ENCODE data around the gene FAM53A.
A peak's percentile ranks its signal among the peaks of the same experiment; 100 is the strongest.

FAM53A gene, protein sequence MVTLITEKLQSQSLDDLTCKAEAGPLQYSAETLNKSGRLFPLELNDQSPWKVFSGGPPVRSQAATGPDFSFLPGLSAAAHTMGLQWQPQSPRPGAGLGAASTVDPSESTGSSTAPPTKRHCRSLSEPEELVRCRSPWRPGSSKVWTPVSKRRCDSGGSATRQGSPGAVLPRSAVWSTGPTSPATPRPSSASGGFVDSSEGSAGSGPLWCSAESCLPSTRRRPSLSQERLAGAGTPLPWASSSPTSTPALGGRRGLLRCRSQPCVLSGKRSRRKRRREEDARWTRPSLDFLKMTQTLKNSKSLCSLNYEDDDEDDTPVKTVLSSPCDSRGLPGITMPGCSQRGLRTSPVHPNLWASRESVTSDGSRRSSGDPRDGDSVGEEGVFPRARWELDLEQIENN

DNA sequence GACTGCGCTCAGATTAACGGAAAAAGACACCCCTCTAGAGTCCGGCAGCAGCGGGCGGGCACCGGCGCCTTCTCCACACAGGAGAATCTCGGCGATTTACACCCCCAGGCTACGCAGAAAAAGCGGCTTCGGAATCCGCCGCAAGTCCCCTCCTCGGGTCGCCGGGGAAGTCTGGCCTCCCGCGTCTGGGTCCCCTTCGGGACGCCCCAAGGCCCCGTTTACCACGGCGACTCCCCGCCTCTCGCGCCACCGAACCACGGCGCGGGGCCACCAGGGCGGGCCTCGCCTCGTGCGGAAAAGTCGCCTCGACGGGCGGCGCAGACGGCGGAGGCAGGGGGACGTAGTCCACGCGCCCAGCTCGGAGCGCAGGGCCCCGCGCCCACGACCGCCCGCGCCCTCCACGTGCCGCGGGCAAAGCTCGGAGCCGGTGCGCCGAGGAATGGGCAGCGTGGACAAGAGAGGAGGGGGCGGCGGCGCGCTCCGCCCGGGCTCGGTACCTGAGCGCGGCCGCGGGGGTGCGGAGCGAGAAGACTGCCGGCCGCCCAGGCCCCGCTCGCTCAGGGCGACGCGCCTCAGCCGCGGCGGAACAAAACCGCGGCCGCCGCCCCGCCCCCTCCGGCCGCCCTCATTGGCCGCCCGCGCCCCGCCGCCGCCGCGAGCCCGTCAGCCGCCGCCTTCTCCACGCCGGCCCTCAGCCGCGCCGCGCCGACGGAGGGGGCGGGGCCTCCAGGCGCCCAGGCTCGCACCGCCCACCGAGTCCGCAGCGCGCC lies at the start of gene FAM53A:
Gene FAM53A (minus strand): TSS at position 578 of the 770 bp plus-strand sequence. CDS start 15,572 bp downstream, outside the sequence.
- no peak for FAIRE-seq

DNA sequence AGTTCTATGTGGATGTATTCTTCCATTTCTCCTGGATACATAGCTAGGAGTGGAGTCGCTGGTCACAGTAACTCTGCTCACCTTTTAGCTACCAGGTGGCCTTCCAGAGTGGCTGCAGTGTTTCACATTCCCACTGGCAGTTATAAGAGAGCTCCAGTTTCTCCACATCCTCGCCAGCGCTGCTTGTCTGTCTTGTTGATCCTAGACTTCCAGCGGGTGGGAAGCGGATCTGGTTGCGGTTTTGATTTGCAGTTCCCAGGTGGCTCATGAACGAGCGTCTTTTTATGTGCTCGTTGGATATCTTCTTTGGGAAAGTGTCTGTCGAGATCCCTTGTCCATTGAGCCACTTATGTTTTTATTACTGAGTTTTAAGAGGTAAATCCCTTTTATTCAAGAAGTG lies 48.8 kb upstream of the FAM53A start:
- no peak for FAIRE-seq

DNA sequence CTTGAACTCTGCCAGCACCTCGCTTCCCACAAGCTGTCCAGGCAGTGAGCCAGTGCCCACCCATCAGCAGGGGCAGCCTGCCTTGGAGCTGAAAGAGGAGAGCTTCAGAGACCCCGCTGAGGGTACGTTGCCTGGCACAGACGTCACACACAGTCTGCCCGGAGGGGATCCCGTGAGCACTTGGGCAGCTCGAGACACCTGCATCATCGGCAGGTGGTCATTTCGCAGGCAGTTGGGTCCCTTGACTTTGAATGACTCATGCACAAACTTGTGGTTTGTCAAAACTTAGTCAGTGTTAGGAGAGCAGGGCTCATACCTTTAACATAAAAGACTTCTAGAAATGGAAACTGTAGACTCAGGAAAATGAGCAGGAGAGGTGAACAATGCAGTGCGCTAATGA lies 47.1 kb upstream of the FAM53A start:
- no peak for FAIRE-seq

DNA sequence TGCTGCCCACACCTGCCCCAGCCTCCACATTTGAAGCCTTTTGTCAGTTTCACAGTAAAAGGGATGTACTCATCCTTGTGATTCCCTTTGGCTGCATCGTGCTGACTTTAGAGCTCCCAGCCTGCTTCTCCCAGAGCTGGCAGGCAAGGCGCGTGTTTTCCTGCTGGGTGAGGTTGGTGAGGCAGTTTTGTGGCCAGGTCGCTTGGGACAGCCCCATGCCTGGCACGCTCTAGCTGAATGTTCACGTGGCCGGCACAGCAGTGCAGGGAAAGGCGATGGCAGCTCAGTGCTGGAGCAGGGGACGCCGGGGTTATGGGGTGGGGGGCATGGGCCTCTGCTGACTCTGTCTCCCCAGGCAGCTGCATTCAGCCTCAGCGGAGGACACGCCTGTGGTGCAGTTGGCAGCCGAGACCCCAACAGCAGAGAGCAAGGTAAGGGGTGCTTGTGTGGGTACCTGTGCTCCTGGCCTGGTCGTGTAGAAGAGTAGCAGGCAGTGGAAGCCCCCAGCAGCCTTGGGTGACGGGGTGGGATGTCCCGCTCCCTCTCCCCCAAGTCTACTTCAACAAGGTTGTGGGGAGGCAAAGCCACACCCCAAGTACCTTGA lies 46.5 kb upstream of the FAM53A start:
- FAIRE-seq: no peak

DNA sequence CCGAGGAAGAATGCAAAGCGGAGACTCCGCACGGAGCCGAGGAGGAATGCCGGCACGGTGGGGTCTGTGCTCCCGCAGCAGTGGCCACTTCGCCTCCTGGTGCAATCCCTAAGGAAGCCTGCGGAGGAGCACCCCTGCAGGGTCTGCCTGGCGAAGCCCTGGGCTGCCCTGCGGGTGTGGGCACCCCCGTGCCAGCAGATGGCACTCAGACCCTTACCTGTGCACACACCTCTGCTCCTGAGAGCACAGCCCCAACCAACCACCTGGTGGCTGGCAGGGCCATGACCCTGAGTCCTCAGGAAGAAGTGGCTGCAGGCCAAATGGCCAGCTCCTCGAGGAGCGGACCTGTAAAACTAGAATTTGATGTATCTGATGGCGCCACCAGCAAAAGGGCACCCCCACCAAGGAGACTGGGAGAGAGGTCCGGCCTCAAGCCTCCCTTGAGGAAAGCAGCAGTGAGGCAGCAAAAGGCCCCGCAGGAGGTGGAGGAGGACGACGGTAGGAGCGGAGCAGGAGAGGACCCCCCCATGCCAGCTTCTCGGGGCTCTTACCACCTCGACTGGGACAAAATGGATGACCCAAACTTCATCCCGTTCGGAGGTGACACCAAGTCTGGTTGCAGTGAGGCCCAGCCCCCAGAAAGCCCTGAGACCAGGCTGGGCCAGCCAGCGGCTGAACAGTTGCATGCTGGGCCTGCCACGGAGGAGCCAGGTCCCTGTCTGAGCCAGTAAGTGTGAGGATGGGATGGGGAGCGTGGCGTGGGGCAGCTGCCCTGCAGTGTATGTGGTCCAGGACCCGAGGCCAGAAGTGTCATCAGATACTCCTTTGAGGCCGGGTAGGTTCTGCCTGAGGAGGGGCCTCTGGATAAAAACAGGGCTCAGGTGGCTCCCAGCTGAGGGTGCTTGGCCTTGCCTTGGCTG lies 44.2 kb upstream of the FAM53A start:
- FAIRE-seq: no peak

DNA sequence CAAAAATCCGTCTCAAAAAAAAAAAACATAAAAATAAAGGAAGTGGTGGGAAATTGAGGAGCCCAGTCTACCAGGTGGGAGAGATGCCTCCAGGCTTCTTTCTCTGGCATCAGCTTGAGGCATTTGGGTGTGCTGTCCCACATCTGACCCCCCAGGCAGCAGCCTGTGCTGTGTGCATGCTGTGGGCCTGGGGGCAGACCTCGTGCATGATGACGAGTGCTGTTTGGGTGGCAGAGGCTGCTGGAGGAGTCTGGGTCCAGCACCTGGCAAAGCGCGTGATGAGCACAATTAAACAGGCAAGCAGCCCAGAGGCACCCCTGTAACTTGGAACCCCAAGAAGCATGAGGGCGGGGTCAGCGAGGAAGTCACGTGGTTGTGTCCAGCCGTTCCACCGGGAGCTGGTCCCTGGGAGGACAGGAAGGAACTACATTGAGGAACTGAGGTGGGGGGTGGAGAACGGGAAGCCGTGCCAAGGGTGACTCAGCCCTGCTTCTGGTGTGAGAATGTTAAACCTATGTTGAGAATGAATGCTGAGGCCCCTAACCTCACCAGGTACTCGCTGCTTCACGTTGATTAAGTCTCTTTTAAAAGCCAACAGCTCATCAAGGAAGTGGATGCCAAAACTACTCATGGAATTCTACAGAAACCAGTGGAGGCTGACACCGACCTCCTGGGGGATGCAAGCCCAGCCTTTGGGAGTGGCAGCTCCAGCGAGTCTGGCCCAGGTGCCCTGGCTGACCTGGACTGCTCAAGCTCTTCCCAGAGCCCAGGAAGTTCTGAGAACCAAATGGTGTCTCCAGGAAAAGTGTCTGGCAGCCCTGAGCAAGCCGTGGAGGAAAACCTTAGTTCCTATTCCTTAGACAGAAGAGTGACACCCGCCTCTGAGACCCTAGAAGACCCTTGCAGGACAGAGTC lies 43.3 kb upstream of the FAM53A start:
- FAIRE-seq: no peak

DNA sequence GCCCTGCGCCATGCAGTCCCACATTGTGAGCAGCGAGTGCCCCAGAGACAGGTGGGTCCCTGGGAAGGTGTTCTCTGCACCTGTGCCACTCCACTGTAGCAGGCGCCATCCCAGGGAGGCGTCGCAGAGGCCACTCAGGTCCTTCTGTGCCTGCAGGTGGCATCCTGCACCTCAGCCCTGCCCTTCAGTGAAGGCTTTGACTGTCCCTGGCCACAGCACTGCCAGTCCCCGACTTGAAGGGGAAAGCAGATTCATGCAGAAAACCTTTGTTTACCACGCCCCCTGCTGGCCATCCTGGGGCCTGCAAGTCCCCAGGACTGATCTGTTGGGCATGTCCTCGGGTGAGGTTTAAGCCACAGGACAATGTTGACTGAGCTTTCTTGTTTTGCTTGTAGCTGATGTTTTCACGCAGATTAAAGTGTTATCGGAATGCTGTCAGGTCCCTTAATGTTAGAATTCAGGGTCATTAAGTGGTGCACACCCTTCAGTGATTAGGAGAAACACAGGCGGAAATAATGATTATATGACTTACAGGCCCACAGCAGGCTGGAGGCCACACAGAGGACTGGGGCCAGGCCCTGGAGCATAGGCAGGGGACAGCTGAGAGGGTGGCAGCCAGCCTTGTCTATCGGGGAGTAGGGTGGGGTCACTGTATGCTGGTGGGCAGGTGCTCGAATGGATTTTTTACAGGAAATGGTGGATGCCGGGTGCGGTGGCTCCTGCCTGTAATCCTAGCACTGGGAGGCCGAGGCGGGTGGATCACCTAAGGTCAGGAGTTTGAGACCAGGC lies 42.2 kb upstream of the FAM53A start:
- peak; percentile 14 for FAIRE-seq

DNA sequence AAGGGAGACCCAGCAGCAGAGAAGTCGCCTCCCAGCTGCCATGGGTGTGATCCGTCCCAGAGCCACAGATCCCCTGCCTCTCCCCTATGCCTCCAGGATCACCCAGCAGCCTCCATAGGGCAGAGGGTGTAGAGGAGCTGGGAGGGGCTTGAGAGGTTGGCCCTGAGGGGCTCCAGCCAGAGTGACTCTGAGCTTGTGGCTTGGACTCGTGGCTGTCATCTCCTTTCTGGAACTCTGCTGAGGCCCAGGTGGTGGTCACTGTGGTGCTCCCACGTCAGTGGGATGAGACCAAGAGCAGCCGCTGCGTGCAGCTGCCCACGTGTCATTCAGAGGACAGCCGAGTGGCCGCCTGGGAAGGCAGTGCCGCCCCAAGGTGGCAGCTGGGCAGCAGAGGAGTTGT lies 41.4 kb upstream of the FAM53A start:
- no peak for FAIRE-seq

DNA sequence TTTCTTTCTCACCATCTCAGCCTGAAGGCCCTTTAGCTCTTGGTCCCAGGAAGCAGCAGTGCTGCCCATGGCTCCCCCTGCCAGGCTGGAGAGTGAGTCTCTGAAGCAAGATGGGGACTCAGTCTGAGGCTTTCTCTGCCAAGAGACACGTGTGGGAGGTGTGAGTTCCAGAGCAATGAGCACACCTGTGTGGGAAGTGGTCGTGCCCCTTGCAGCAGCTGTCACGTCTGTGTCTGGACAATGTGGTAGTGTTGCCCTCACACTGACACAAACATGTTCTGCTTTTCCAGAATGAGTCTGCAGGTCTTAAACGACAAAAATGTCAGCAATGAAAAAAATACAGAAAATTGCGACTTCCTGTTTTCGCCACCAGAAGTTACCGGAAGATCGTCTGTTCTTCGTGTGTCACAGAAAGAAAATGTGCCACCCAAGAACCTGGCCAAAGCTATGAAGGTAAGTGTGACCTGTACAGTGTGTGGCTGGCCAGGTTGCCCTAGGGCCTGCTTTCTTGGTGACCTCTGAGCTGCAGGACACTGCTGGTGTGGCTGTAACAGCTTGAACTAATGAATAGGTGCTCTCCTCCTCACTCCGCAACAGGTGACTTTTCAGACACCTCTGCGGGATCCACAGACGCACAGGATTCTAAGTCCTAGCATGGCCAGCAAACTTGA lies 39.2 kb upstream of the FAM53A start:
- FAIRE-seq: no peak

DNA sequence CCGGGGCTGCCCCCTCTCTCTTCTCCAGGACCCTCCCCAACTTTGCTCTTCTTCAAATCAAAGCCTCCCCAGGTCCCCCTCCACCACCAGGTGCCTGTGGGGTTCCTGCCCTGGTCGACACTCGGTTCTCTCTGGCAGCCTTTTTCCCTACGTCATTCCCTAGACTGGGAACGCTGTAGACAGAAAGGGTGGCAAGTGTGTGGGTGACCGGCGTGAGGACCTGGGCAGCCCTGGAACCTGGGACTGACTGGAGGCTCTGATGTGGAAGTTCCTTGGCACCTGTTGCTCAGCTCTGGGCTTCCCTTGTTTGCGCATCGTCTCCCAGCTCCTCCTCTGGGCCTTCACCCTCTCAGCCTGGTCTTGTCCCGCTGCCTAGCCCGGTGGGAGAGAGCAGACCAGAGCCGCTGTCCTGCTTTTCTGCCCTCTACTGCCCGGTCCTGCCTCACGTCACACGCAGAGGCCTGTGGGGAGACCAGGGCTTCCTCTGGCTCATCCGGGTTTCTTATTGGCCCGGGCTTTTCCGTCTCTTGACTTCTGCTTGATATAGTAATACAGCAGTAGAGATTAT lies 38.5 kb upstream of the FAM53A start:
- FAIRE-seq: no peak

DNA sequence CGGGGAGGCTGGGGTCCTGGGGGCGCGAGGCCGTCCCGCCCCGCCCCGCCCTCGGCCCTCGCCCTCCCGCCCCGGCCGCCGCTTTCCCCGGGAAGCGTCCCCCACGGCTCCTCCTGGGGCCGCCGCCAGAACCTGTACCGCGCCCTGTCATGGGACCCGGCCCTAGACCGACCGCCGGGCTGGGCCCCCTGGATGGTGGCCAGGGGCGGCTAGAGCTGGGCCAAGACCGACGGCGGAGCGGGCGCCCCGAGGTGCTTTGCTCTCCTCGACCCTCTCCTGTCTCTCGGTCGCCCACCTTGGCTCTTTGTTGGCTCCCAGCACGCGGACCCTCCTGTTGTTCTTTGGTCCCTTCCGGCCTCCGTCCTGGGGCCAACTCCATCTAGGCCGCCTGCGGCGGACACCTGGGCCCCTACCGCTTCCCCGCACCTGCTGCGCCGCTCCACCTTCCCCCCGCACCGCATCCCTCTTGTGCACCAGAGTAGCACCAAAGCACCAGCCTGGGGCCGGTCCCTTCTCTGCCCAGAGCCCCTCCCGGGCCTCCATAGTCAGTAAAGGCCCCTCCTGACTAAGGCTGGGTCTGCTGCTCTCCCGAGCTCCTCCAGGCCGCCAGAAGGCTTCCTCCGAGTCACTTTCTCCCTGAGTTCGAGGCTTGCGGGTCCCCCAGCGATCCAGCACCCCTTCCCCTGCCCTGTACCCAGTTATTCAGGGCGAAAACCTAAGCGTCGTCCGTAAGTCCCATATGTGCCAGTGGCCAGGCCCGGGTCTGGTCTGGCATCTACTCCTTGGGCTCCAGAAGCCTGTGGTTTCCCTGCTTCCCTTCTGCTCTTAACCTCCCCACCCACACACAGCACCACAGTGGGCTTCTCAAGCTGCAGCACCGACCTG lies 37.8 kb upstream of the FAM53A start:
- FAIRE-seq: no peak

DNA sequence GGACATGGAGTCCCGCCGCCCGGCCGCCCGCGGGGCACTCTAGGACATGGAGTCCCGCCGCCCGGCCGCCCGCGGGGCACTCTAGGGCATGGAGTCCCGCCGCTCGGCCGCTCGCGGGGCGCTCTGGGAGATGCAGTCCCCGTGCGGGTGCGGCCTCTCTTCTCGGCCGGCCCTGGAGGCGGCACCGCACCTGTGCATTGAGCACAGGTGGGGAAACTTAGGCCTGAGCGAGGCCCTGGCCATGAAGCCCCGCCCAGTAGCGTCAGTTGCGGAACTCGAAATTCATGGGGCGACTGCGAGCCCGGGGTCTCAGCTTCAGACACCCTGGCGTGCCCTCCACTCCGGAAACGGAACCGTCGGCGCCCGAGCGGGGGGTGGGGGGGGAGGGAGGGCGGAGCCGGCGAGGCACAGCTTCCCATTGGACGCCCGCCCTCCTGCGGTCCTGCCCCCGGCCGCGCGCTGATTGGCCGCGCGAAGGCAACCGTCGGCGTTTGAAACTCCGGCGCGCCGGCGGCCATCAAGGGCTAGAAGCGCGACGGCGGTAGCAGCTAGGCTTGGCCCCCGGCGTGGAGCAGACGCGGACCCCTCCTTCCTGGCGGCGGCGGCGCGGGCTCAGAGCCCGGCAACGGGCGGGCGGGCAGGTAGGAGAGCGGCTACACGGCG lies 37.0 kb upstream of the FAM53A start, which contains the start of the genes TACC3 and TMEM129:
Gene TACC3 (plus strand): TSS at position 519 of the 663 bp plus-strand sequence. CDS start 1,901 bp downstream, outside the sequence.
Gene TMEM129 (minus strand): TSS at position 321 of the 663 bp plus-strand sequence. CDS start 486 bp downstream, outside the sequence.
- FAIRE-seq: no peak

DNA sequence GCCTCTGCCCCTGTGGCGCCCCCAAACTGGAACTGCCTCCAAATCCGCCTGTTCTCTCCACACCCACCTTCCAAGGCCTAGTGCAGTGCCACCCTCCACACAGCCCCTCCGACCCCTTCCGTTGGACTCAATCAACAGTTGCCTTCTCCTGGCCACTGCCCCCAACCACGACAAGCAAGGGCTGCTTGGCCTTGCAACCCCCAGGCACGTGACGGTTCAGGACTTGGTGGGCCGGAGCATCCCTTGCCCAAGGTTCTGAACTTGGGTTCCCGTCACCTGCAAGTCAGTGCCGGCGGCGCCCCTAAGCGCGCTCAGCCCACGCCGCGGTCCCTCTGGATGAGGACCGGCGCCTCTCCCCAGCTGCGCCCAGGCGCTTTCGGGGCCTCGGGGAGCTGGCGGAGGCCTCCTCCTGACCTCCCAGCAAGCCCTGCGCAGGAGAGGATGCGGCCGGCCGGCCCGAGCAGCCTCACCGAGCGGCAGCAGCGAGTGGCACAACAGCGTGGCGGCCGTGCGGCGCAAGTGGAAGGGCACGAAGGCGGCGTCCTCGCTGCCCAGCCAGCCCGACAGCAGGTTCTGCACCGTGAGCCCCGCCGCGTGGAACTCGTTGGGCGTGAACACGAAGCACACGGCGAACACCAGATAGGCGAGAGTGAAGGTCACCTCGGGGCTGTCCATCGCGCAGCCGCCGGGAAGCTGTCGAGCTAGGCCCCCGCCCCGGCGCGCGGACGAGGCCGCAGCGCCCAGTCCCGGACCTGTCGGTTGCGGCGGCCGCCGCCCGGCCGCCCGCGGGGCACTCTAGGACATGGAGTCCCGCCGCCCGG lies 36.3 kb upstream of the FAM53A start:
- no peak for FAIRE-seq

DNA sequence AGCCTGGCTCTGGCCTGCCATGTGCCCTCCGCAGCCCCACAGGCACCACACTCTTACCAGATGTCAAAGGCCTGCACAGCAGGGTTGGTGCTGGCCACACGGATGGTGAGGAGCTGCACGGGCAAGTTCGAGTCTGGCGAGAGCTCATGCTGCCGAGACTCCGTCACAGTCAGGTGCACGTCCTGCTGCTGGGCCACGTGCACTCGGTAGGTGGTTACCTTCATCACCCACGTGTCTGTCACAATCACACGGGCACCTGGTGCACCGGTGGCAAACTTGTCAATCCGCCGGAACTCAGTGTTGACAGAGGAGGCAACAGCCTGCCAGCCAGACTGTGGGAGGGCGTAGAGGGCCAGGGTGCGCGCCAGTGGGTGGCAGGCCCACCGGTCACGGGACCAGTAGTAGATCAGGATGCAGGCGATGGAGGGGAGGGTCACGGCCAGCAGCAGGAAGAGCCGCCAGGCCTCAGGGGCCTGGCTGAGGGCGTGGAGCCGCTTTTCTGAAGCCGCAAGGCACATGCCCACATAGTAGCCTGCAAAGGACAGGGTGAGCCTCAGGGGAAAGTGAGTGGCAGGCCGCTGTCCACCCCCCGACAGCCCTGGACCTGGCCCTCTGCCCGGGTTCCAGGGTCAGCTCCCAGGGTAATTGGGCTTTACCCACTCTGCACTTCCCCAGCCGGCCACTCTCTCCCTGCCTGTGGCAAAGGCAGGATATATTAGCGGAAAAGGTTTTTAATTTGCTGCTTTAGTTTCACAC lies 34.2 kb upstream of the FAM53A start:
- FAIRE-seq: no peak

DNA sequence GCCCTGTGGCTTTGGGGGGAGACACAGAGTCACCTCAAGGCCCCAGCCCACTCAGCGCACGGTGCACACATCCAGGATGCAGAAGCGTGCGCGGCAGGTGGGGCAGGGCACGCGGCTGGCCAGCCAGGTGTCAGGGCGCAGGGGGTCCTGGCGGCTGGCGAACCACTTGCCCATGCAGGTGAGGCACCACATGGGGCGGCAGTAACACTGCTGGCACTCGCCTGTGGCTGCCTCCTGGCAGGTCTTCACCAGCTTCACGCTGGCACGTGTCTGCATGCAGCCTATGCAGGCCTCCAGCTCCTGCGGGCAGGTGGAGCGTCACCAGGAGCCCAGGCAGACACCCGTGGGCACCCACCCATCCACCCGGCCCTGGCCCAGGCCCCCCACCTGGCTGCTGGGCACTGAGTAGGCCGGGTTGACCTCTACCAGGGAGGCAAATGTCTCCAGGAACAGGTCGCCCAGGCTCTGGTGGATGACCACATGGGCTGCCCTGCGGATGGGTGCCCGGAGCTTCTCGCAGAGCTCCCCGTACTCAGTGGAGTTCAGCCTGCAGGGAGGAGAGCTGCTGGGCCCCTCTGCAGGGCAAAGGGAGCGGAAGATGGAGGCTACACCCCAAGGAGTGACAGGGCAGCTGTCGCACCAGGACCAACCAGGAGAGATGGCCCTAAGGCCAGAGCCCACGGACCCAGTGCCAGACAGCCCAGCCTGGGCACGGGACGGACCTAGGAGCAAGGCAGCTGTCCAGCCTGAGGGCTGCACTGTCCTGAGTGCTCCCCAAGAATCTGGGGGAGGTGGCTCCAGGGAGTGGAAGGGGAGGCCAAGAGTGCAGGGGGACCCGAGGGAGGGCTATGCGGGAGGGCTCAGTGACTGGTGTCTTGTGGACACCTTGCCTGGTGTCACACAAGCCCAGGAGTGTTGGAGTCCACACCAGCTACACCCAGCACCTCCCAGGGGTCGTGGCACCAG lies 33.3 kb upstream of the FAM53A start:
- FAIRE-seq: no peak

All from A204.1 (cell line).